Thoracic aorta (tissue), 2 donors: Measurements from ENCODE around the gene FADS6. TPM values are rescaled to one million over a fixed set of nuclear protein-coding genes. Genes with fewer than 3 reads are reported as not detected.

ENCODE experiments used
- ATAC-seq: fragments of 150-250 bp; one replicate; pipeline ENCODE4 v1.8.0; 2017; ENCODE audit warnings: low read depth; ENCODE audit not compliant: insufficient number of reproducible peaks, low FRiP score
- DNase-seq: peaks from one replicate; pipeline ENCODE4 v3.0.0-alpha.2; 2020; ENCODE audit warnings: low spot score
- H3K27ac ChIP-seq, 2 donors: fragments of 200-600 bp; sonication (generic); 1 replicate in 1 of 2; 2 replicates in 1 of 2; pipeline ENCODE4 v1.5.1; 2016; ENCODE audit warnings: mild to moderate bottlenecking in 2 of 2, moderate library complexity in 2 of 2
- H3K27me3 ChIP-seq: fragments of 200-600 bp; sonication (generic); replicated peaks from 2 replicates; pipeline ENCODE4 v1.6.0; 2016; ENCODE audit warnings: mild to moderate bottlenecking; ENCODE audit not compliant: insufficient read depth
- H3K36me3 ChIP-seq: fragments of 200-600 bp; sonication (generic); one replicate; pipeline ENCODE4 v1.5.1; 2016
- H3K4me1 ChIP-seq, 2 donors: fragments of 200-600 bp; sonication (generic); 1 replicate in 1 of 2; 2 replicates in 1 of 2; pipeline versions ENCODE4 v1.5.1 to v1.6.0; 2016; ENCODE audit warnings: low read depth in 2 of 2, mild to moderate bottlenecking in 1 of 2; ENCODE audit not compliant: control insufficient read depth in 1 of 2
- H3K4me3 ChIP-seq: fragments of 200-600 bp; sonication (generic); 2 replicates; pipeline ENCODE4 v1.5.1; 2016; ENCODE audit warnings: mild to moderate bottlenecking
- H3K9me3 ChIP-seq: fragments of 200-600 bp; sonication (generic); 2 replicates; pipeline ENCODE4 v1.5.1; 2016
- CTCF ChIP-seq: fragments of 200-600 bp; sonication (generic); IDR thresholded peaks from one replicate; pipeline ENCODE4 v1.5.1; 2019; ENCODE audit warnings: antibody characterized with exemption
- total RNA-seq, 2 donors: library from RNA; depleted of rRNA; stranded (reverse); fragments of >200 nt; gene quantifications; one replicate each; pipeline versions ENCODE4 v1.1.0 to v1.2.3, GENCODE V29; 2016

The FADS6 gene
- total RNA-seq, 2 donors from 2014 or later = not detected

DNA sequence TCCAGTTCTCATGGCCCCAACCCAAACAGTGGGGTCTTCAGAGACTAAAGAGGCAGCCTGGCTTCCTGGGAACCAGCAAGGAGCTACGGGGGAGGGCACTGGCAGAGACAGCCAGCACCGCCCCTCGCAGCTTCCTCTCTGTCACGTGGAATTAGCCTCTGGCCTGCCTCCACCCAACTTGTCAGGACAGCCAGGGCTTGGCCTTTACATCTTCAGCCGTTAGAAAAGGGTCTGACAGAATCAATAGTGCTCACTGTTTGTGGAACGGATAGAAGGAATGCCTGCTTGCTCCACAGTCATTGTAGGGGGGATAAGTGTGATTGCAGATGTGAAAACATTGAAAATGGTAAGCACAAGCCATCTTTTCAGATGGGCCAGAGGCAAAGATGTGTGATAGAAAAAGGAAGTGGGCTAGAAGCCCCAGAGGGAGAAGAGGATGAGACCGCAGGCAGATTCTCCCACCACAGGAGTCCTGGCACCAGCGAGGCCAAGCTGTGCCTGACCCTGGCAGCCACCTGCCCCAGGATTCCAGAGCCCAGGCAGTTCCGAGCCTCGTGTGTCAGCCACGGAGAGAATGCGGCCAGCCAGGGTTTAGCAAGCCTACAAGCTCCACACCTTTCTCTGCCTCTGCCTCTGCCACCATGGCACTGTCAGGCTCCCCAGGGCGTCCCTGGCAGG, 52.3 kb downstream of the FADS6 start:
- Histone ChIP-seq H3K36me3 (peaks cover 4% of the 10 kb centered on the region), H3K4me3 (no peak overlapping the region), H3K27ac (no peak overlapping the region), H3K27me3 (no peaks in the 10 kb centered on the region), H3K4me1 (peaks cover 0 to 25% of the 10 kb centered on the region in 2 donors), H3K9me3 (no peaks in the 10 kb centered on the region)
- TF ChIP-seq CTCF = no peak
- DNase-seq (no peak), ATAC-seq (no peak)

GRCh38 chr17:74839990-74840852, 53.2 kb downstream of the FADS6 start:
- no peaks in the 10 kb centered on the region for H3K9me3 ChIP-seq
- H3K4me3 ChIP-seq = no peak overlapping the region
- peaks cover 4% of the 10 kb centered on the region for H3K36me3 ChIP-seq
- H3K4me1 ChIP-seq = peaks cover 0 to 25% of the 10 kb centered on the region in 2 donors
- H3K27ac ChIP-seq = no peak overlapping the region
- H3K27me3 ChIP-seq = no peaks in the 10 kb centered on the region
- DNase-seq = no peak
- no peak for ATAC-seq
- TF ChIP-seq CTCF = no peak

DNA sequence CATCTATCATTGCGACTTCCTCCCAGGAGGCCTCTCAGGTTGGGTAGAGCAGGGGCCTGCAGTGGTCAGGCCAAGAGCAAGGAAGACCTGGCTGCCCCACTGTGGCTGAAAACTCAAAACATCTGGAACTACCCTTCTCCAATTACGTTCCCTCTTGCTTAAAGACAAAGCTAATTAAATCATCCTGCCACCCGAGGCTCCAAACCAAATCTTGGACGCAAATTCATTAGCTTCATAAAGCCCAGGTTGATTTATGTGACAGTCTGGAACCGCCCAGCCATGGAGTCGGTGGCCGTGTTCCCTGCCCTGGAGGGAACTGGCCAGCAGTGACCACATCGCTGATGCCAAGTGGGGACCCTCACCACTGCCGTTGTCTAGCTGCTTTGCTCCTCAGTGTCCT, 55.2 kb downstream of the FADS6 start:
- DNase-seq = no peak

GRCh38 chr17:74836691-74837467, 56.6 kb downstream of the FADS6 start:
- H3K27ac ChIP-seq = no peak overlapping the region
- ATAC-seq = no peak
- no peaks in the 10 kb centered on the region for H3K9me3 ChIP-seq

More for the DNA sequence above, 55.2 kb downstream of the FADS6 start:
- Histone ChIP-seq H3K36me3 (peaks cover 4% of the 10 kb centered on the region), H3K4me1 (peaks cover 0 to 25% of the 10 kb centered on the region in 2 donors), H3K27ac (no peak overlapping the region), H3K27me3 (no peaks in the 10 kb centered on the region), H3K4me3 (no peak overlapping the region), H3K9me3 (no peaks in the 10 kb centered on the region)
- no peak for TF ChIP-seq CTCF
- ATAC-seq = no peak

More at GRCh38 chr17:74836691-74837467, 56.6 kb downstream of the FADS6 start:
- Histone ChIP-seq H3K36me3 (peaks cover 4% of the 10 kb centered on the region), H3K27me3 (no peaks in the 10 kb centered on the region), H3K4me1 (peaks cover 0 to 15% of the 10 kb centered on the region in 2 donors), H3K4me3 (no peak overlapping the region)
- TF ChIP-seq CTCF = no peak
- no peak for DNase-seq
